Activated gamma-delta T cell (primary cell): ENCODE data around the gene DGCR2.
"Not testable (repeated sequence)": the region's sequence is repeated elsewhere in the genome, so short reads cannot be mapped to it uniquely, and the experiment has no call there.

Experiments
- DNase-seq: peaks from one replicate; lab custom pipeline; 2025; lab: John Stamatoyannopoulos, UW

The DGCR2 gene

GRCh38 chr22:19109198-19110063 is 12.8 kb downstream of the DGCR2 start:
- no peak for DNase-seq

- no peak for DNase-seq
Measured at GRCh38 chr22:19108807-19109197, 13.4 kb downstream of the DGCR2 start.

DNA sequence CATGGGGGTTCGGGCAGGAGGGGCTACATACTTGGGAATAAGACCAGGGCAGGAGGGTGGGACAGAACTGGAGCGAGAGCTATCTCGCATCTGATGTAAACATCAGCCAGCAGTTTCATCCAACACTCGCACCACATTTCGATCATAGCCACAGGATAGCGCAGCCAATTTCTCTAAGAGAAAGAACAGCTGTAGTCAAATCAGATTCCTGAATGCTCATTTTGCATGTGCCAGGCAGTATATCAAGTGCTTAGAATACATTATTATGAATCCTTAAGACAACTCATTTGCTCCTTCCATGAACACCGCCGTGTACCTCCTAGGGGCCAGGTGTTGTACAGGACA is 14.5 kb downstream of the DGCR2 start:
- DNase-seq = no peak

DNA sequence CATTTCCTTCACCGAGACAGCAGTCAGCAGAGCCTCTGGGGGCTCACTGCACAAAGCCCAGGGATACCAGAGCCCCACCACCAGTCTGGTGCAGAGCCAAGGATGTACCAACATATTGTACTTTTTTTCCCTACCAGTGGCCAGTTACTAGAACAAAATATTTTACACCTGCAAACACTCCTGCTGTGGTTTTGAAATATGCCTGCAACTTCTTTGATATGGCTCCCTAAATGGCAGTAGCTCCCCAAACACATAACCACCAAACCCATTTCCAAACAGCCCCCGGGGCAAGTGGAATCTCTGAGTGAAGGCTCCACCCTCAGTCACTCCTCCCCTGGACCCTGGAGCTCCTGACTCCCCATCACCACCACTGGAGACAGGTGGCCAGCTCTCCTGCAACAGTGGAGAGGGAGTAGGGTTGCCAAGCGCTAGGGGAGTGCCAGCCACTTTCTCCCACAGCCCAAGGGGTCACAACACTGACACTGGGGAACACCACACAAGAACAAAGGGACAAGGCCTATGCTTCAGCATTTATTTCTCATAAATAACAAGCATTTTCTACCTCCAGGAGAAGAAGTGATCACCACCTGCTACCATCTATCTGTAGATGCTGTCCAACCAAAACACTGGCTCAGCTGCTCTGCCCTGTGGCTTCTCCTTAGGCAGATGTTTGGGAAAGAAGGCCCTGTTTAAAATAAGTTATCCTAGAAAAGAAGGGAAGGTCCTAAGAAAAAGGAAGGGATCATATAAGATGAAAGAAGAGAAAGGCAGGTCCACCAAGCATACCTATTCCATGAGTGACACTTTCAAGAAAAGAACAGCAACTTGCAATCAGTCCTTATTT is 15.1 kb downstream of the DGCR2 start:
- DNase-seq = no peak

- no peak for DNase-seq
Measured at GRCh38 chr22:19105867-19106802, 16.1 kb downstream of the DGCR2 start.

- DNase-seq = no peak
Measured at GRCh38 chr22:19105456-19105855, 16.8 kb downstream of the DGCR2 start.

- DNase-seq = no peak
Measured at GRCh38 chr22:19103880-19104821, 18.1 kb downstream of the DGCR2 start.

DNA sequence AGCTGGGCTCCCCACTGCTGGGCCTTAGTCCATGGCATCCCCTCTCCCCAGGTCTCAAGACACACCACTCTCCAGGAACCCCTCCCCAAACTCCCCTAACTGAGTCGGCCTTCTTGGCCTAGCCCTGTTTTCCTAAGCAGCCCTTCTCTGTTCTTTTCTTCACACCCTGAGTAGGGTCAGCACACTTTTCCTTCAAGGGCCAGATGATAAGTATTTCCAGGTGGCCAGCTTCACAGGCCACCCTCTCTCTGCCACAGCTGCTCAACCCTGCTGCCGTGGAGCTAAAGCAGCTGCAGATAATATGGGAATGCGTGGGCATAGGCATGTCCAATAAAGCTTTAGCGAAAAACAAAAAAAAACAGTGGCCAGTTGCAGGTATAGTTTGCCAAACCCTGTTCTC is 24.1 kb downstream of the DGCR2 start:
- DNase-seq = no peak

DNA sequence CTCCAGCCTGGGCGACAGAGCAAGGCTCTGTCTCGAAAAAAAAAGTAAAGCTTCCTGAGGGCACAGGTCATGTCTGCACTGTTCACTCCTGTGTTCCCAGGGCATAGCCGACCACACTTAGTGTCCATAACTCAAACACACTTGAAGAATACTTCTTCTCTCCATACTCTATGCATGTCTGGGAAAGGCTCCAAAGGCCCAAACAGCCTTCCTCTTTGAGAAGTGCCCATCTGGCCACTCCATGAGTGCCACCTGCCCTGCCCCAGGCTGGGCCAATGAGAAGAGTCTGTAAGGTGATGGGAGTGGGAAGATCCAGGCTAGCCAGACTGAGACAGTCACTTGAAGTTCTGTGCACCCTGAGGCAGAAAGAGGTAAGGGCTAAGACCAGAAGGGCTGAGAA is 24.7 kb downstream of the DGCR2 start:
- no peak for DNase-seq

GRCh38 chr22:19096555-19096954 is 25.7 kb downstream of the DGCR2 start:
- DNase-seq = no peak

- DNase-seq = no peak
Measured at GRCh38 chr22:19094393-19094997, 27.7 kb downstream of the DGCR2 start.

DNA sequence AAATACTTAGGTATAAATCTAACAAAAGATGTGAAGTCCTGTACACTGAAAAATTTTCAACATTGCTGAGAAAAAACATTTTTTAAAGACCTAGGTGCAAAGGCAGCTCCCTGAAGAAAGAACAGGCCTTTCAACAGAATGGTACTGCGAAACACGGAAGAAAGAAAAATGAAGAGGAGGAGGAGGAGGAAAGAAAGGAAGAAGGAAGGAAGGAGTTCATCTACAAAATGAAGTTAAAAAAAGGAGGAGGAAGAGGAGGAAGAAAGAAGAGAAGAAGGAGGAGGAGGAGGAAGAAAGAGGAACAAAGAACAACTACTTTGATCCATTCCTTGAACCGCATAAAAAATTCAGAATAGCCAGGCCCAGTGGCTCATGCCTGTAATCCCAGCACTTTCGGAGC is 29.5 kb downstream of the DGCR2 start:
- no peak for DNase-seq

- DNase-seq = no peak
Measured at GRCh38 chr22:19090586-19091127, 31.6 kb downstream of the DGCR2 start.

- DNase-seq = no peak
Measured at GRCh38 chr22:19090183-19090582, 32.0 kb downstream of the DGCR2 start.

- DNase-seq = no peak
Measured at GRCh38 chr22:19088866-19089595, 33.2 kb downstream of the DGCR2 start.

DNA sequence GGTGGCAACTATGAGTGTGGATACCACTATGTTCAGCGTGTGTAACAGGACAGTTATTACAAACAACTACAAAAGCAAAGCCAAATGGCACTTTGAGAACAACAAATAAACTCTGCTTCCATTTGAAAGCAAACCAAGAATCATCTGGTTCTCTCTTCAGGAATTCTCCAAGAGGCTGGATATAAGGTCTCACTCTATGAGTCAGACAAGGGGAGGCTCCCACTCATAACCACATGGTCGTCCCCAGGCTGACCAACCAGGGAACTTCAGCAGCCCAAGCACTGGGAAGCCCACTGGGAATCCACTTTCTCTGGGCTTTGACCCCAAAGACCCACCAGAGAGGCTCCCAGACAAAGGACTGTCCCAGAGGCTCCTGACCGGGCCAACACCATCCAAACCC is 35.3 kb downstream of the DGCR2 start:
- no peak for DNase-seq

DNA sequence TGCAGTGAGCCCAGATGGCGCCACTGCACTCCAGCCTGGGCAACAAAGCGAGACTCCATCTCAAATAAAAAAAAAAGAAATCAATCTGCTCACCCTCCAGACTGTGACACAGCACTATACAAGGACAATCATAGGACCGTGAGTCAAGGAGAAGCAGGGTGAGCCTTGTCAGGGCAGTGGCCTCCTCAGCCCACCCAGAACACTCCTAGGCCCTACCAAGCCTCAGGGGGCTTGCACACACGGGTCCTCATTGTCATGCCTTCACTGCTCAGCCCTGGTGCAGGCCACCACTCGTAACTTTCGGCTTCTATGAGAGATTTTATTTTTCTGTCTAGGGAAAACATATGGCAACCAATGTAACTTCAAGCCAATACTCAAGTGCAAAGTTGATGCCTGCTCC is 35.8 kb downstream of the DGCR2 start:
- DNase-seq = no peak

DNA sequence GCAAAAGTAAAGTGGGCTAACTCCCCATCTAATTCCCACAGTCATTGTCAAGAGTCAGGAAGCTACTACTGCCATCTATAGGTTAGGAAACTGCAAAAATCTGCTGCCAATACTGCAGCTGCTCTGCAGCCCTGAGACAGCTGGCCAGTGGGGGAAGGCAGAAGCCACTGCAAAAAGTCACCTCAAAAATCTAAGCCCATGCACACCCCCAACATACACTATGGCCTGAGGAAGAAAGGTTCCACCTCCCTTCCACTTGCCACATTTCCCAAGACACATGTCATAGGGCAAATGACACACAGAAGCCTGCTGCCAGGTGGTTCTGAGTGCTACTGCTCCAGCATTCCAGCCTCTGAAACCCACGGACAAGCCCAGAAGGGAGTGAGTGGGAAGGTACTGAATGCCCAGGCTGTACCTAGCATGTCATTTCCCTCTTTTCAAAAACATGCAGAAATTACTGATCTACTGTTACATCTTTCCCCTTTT is 36.9 kb downstream of the DGCR2 start:
- no peak for DNase-seq

DNA sequence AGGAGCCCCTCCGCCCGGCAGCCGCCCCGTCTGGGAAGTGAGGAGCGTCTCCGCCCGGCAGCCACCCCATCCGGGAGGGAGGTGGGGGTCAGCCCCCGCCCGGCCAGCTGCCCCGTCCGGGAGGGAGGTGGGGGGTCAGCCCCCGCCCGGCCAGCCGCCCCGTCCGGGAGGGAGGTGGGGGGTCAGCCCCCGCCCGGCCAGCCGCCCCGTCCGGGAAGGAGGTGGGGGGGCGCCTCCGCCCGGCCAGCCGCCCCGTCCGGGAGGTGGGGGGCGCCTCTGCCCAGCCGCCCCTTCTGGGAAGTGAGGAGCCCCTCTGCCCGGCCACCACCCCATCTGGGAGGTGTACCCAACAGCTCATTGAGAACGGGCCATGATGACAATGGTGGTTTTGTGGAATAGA is 37.6 kb downstream of the DGCR2 start:
- not testable (repeated sequence) for DNase-seq
